AG04450 (cell line): ENCODE data around the gene ATP9B. TPM values are rescaled to one million over a fixed set of nuclear protein-coding genes. Genes with fewer than 3 reads are reported as not detected.

Experiments used
- CTCF ChIA-PET: fragments of 300-600, 350-600 bp; formaldehyde crosslinking; extraction: SDS; loops from one replicate; lab custom pipeline; 2022; ENCODE audit warnings: antibody characterized with exemption, inconsistent platforms; lab: Charles Lee
- POLR2A ChIA-PET: fragments of 350-600 bp; formaldehyde crosslinking; extraction: SDS; loops from one replicate; lab custom pipeline; 2021; ENCODE audit warnings: antibody characterized with exemption, inconsistent platforms; lab: Yijun Ruan, JAX
- DNase-seq: peaks from one replicate; pipeline ENCODE4 v3.0.0-alpha.2; 2011; ENCODE audit warnings: low read depth, low spot score
- H3K27ac ChIP-seq: one replicate; pipeline ENCODE4 v1.5.1; 2012; ENCODE audit warnings: low read depth, low read length, control low read depth
- H3K27me3 ChIP-seq: one replicate; pipeline ENCODE4 v1.6.0; 2012; ENCODE audit warnings: low read length; ENCODE audit not compliant: control insufficient read depth, insufficient read depth
- H3K4me3 ChIP-seq: 2 replicates; pipeline ENCODE4 v1.5.1; 2011; ENCODE audit warnings: mild to moderate bottlenecking, low read depth, low read length, control low read depth
- H3K9me3 ChIP-seq: 2 replicates; pipeline ENCODE4 v1.5.1; 2012; ENCODE audit warnings: low read length; ENCODE audit not compliant: control insufficient read depth, insufficient read depth
- polyA plus RNA-seq: library from polyadenylated mRNA; depleted of rRNA; stranded (reverse); fragments of >200 nt; gene quantifications from 2 replicates; pipeline ENCODE4 v1.2.3, GENCODE V29; 2011
- TF ChIP-seq, protein P1 (sequence below): IDR thresholded peaks from 2 replicates; pipeline ENCODE4 v1.5.1; 2011; ENCODE audit warnings: low read depth, low read length, control low read depth, inconsistent platforms

ATP9B gene
- polyA plus RNA-seq, 1 experiment, result 18.1 TPM

GRCh38 chr18:79123948-79124347 lies 54.8 kb downstream of the ATP9B start:
- POLR2A ChIA-PET, result no interaction called here

DNA sequence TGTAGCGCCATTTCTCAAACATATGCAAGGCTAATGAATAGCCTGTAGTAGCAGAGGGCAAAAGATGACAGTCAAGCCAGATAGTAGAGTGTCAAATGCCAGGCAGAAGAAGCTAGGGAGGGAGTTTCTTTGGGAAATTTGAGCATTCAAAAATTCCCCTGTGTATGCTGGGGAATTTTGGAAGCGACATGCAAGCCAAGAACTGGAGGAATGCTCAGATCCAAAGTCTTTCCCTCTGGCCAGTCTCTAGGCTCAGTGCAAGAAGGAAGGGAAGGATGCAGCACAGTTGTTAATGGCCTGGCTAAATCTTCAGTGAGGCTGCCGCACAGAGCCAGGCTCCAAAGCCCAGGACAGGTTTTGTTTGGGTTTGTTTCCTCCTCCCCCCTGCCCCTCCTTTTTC lies 59.9 kb downstream of the ATP9B start:
- H3K4me3 ChIP-seq, result no peak overlapping the region
- no peaks in the 10 kb centered on the region for H3K9me3 ChIP-seq
- DNase-seq, result no peak
- no peak overlapping the region for H3K27ac ChIP-seq
- TF ChIP-seq, protein P1, sequence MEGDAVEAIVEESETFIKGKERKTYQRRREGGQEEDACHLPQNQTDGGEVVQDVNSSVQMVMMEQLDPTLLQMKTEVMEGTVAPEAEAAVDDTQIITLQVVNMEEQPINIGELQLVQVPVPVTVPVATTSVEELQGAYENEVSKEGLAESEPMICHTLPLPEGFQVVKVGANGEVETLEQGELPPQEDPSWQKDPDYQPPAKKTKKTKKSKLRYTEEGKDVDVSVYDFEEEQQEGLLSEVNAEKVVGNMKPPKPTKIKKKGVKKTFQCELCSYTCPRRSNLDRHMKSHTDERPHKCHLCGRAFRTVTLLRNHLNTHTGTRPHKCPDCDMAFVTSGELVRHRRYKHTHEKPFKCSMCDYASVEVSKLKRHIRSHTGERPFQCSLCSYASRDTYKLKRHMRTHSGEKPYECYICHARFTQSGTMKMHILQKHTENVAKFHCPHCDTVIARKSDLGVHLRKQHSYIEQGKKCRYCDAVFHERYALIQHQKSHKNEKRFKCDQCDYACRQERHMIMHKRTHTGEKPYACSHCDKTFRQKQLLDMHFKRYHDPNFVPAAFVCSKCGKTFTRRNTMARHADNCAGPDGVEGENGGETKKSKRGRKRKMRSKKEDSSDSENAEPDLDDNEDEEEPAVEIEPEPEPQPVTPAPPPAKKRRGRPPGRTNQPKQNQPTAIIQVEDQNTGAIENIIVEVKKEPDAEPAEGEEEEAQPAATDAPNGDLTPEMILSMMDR, result no peak
- ChIA-PET POLR2A (no interaction called here), CTCF (no interaction called here)
- no peaks in the 10 kb centered on the region for H3K27me3 ChIP-seq

More at GRCh38 chr18:79123948-79124347, 54.8 kb downstream of the ATP9B start:
- CTCF ChIA-PET, result interaction anchor here (0.6 kb wide), 1 partner anchor 60 kb away, joined by 3 read pairs; no protein-coding TSS in a partner anchor
- Histone ChIP-seq H3K4me3 (no peak overlapping the region), H3K9me3 (no peaks in the 10 kb centered on the region), H3K27ac (no peak overlapping the region), H3K27me3 (no peaks in the 10 kb centered on the region)
- no peak for DNase-seq
- TF ChIP-seq, protein P1, result no peak

DNA sequence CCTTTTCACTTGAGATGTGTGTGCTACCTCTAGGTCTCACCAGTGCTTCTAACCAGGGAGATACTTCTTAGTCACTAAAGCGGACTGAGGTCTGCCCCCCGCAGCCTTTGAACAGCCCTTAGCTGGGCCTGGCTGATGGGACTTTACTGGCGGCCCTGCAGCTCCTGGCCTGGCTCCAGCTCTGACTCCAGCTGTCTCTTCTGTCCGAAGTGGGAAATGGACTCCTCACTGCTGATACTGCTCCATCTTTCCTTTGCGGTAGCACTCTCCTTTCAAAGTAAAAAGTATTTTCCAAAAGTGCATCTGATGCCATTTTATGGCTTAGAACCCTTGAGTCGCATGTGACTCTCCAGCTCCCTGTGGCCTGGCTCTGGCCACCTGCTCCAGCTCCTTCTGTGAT lies 64.5 kb downstream of the ATP9B start:
- Histone ChIP-seq H3K27me3 (no peaks in the 10 kb centered on the region), H3K27ac (no peak overlapping the region), H3K9me3 (no peaks in the 10 kb centered on the region), H3K4me3 (no peak overlapping the region)
- TF ChIP-seq, protein P1, result no peak
- CTCF ChIA-PET, result no interaction called here
- no peak for DNase-seq
- POLR2A ChIA-PET, result interaction anchor here (0.7 kb wide), 1 partner anchor 64 kb away, joined by 3 read pairs; no protein-coding TSS in a partner anchor

GRCh38 chr18:79135924-79136323 lies 66.7 kb downstream of the ATP9B start:
- Histone ChIP-seq H3K9me3 (no peaks in the 10 kb centered on the region), H3K4me3 (no peak overlapping the region), H3K27ac (no peak overlapping the region), H3K27me3 (no peaks in the 10 kb centered on the region)
- CTCF ChIA-PET, result no interaction called here
- POLR2A ChIA-PET, result no interaction called here
- TF ChIP-seq, protein P1, result no peak
- DNase-seq, result no peak

DNA sequence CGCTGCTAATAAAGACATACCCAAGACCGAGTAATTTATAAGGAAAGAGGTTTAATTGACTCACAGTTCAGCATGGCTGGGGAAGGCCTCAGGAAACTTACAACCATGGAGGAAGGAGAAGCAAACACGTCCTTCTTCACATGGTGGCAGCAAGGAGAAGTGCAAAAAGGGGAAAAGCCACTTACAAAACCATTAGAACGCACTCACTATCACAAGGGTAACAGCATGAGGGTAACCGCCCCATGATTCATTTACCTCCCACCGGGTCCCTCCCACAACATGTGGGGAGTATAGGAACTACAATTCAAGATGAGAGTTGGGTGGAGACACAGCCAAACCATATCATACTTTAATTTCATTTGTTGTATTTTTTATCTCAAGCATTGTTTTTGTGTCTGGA lies 67.5 kb downstream of the ATP9B start:
- no peak for DNase-seq
- no peak overlapping the region for H3K27ac ChIP-seq
- ChIA-PET POLR2A (no interaction called here), CTCF (no interaction called here)
- H3K4me3 ChIP-seq, result no peak overlapping the region
- H3K9me3 ChIP-seq, result no peaks in the 10 kb centered on the region
- TF ChIP-seq, protein P1, result no peak
- H3K27me3 ChIP-seq, result no peaks in the 10 kb centered on the region
